Measurements from ENCODE around the gene WDR7. TPM values are rescaled to one million over a fixed set of nuclear protein-coding genes. Genes with fewer than 3 reads are reported as not detected.

The WDR7 gene
- polyA plus RNA-seq, 2 of the 4 experiments (the other 2 are of a cell fraction): 4.2 to 7.0 TPM

DNA sequence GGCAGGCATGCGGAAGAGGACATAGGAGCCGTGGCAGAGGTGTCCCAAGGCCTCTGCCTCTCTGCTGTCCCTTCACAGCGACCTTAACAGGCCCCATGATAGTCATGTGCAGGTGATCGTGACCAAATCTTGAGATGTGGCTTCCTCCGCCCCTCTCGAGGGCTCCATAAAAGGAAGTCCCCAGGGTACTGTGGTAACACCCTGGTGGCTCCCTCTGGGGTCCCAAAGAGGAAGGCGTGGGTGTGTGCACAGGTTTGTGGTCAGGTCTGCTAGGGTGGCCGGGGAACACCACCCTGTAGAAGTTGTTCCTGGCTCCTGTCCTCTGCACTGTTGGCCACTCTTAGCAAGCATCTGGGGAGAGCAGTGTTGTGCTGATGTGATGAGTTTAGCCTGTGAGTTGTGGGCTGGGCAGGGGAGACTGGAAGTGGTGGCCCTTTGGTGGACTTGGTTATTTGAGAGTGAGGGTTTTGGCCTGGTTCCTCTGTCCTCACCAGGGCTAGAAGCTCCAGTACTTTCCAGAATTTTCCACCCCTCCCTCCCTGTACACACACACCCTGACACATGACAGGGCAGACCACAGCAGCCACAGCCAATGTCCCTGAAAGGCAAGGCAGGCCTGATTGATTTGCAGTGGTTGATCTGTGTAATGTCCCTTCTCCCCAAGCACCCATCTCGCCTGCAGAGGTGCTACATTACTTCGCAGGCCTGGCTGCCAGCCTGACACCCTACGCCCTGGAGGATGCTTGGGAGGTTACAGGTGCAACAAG is 426.8 kb downstream of the WDR7 start:
- TF ChIP-seq, protein P1, sequence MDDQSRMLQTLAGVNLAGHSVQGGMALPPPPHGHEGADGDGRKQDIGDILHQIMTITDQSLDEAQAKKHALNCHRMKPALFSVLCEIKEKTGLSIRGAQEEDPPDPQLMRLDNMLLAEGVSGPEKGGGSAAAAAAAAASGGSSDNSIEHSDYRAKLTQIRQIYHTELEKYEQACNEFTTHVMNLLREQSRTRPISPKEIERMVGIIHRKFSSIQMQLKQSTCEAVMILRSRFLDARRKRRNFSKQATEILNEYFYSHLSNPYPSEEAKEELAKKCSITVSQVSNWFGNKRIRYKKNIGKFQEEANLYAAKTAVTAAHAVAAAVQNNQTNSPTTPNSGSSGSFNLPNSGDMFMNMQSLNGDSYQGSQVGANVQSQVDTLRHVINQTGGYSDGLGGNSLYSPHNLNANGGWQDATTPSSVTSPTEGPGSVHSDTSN (IDR thresholded peaks at IDR 0.05): no peak
- TF ChIP-seq, protein P2, sequence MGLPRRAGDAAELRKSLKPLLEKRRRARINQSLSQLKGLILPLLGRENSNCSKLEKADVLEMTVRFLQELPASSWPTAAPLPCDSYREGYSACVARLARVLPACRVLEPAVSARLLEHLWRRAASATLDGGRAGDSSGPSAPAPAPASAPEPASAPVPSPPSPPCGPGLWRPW (IDR thresholded peaks at IDR 0.05): no peak
- TF ChIP-seq GATA3 (IDR thresholded peaks at IDR 0.05; ENCODE audit: borderline replicate concordance): no peak
- TF ChIP-seq RCOR1 (IDR thresholded peaks at IDR 0.05; ENCODE audit: low read depth, low read length): no peak
- TF ChIP-seq RAD21 (conservative IDR thresholded peaks at IDR 0.05 in 1 of 2, IDR thresholded peaks at IDR 0.05 in 1 of 2): no peak
- no peak for TF ChIP-seq ZC3H11A (IDR thresholded peaks at IDR 0.05)
- TF ChIP-seq, protein P3, sequence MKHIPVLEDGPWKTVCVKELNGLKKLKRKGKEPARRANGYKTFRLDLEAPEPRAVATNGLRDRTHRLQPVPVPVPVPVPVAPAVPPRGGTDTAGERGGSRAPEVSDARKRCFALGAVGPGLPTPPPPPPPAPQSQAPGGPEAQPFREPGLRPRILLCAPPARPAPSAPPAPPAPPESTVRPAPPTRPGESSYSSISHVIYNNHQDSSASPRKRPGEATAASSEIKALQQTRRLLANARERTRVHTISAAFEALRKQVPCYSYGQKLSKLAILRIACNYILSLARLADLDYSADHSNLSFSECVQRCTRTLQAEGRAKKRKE (CRISPR knock-in tag; IDR thresholded peaks at IDR 0.05; ENCODE audit: low read depth): no peak
- TF ChIP-seq CHD2 (IDR thresholded peaks at IDR 0.05; ENCODE audit: low read length, partially characterized antibody): no peak
- no peak for TF ChIP-seq CBX8 (IDR thresholded peaks at IDR 0.05)
- TF ChIP-seq, protein P4, sequence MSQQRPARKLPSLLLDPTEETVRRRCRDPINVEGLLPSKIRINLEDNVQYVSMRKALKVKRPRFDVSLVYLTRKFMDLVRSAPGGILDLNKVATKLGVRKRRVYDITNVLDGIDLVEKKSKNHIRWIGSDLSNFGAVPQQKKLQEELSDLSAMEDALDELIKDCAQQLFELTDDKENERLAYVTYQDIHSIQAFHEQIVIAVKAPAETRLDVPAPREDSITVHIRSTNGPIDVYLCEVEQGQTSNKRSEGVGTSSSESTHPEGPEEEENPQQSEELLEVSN (IDR thresholded peaks at IDR 0.05; ENCODE audit: borderline replicate concordance, low read depth): no peak
- TF ChIP-seq SREBF2 (IDR thresholded peaks at IDR 0.05): no peak
- TF ChIP-seq ZSCAN20 (CRISPR knock-in tag; IDR thresholded peaks at IDR 0.05): no peak
- TF ChIP-seq POLR2AphosphoS2 (conservative IDR thresholded peaks at IDR 0.05; ENCODE audit: low read length): no peak
- TF ChIP-seq, protein P5, sequence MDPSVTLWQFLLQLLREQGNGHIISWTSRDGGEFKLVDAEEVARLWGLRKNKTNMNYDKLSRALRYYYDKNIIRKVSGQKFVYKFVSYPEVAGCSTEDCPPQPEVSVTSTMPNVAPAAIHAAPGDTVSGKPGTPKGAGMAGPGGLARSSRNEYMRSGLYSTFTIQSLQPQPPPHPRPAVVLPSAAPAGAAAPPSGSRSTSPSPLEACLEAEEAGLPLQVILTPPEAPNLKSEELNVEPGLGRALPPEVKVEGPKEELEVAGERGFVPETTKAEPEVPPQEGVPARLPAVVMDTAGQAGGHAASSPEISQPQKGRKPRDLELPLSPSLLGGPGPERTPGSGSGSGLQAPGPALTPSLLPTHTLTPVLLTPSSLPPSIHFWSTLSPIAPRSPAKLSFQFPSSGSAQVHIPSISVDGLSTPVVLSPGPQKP (IDR thresholded peaks at IDR 0.05; ENCODE audit: low read depth, low read length): no peak
- TF ChIP-seq POLR2A (IDR thresholded peaks at IDR 0.05; ENCODE audit: low read length): no peak
- TF ChIP-seq KDM5A (IDR thresholded peaks at IDR 0.05): no peak
- TF ChIP-seq HOXB5 (CRISPR knock-in tag; IDR thresholded peaks at IDR 0.05): no peak
- Histone ChIP-seq H3K27ac (no peak overlapping the region), H3K4me1 (no peaks in the 10 kb centered on the region), H3K4me3 (no peak overlapping the region), H3K9me3 (no peaks in the 10 kb centered on the region), H3K4me2 (no peak overlapping the region)
- CTCF ChIA-PET: no interaction called here
- ATAC-seq (no peak), FAIRE-seq (no peak), DNase-seq (ENCODE audit: low read depth in 1 of 2, low spot score in 1 of 2) (no peak)
- POLR2A ChIA-PET: no interaction called here
- WGBS (ENCODE audit: missing lambda C conversion rate): 64% methylated on average over 11 of the region's 11 CpGs

DNA sequence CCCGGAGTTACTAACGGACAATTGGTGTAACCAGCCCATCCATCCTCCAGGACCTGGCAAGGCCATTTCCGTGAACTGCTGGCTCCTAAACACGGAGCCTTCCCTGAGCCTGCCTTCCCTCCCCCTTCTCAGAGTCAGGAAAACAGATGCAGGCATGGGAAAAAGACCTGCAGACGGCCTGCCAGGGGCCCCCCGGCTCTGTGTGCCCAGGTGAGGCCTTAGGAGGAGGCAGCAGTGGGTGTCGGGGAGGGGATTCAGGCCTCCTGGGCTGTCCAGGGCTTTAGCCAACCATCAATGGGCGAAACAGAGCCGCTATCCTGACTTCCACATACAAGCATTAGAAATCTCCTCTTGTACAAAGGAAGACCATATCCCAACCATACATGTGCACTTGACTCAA is 427.5 kb downstream of the WDR7 start:
- FAIRE-seq: no peak
- no peak for DNase-seq (ENCODE audit: low read depth in 1 of 2, low spot score in 1 of 2)

More for the DNA sequence above, 427.5 kb downstream of the WDR7 start:
- no peak overlapping the region for H3K27ac ChIP-seq
- TF ChIP-seq, protein P5 (IDR thresholded peaks at IDR 0.05; ENCODE audit: low read depth, low read length): no peak
- TF ChIP-seq FOSB (CRISPR knock-in tag; IDR thresholded peaks at IDR 0.05) (no peak), CHD4 (IDR thresholded peaks at IDR 0.05; ENCODE audit: borderline replicate concordance) (no peak), CHD2 (IDR thresholded peaks at IDR 0.05; ENCODE audit: low read length, partially characterized antibody) (no peak), POLR2A (IDR thresholded peaks at IDR 0.05; ENCODE audit: low read length) (no peak)
- TF ChIP-seq, protein P6, sequence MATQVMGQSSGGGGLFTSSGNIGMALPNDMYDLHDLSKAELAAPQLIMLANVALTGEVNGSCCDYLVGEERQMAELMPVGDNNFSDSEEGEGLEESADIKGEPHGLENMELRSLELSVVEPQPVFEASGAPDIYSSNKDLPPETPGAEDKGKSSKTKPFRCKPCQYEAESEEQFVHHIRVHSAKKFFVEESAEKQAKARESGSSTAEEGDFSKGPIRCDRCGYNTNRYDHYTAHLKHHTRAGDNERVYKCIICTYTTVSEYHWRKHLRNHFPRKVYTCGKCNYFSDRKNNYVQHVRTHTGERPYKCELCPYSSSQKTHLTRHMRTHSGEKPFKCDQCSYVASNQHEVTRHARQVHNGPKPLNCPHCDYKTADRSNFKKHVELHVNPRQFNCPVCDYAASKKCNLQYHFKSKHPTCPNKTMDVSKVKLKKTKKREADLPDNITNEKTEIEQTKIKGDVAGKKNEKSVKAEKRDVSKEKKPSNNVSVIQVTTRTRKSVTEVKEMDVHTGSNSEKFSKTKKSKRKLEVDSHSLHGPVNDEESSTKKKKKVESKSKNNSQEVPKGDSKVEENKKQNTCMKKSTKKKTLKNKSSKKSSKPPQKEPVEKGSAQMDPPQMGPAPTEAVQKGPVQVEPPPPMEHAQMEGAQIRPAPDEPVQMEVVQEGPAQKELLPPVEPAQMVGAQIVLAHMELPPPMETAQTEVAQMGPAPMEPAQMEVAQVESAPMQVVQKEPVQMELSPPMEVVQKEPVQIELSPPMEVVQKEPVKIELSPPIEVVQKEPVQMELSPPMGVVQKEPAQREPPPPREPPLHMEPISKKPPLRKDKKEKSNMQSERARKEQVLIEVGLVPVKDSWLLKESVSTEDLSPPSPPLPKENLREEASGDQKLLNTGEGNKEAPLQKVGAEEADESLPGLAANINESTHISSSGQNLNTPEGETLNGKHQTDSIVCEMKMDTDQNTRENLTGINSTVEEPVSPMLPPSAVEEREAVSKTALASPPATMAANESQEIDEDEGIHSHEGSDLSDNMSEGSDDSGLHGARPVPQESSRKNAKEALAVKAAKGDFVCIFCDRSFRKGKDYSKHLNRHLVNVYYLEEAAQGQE (IDR thresholded peaks at IDR 0.05): no peak
- TF ChIP-seq, protein P2 (IDR thresholded peaks at IDR 0.05): no peak
- H3K4me3 ChIP-seq: no peak overlapping the region
- ATAC-seq: no peak
- no peak overlapping the region for H3K4me2 ChIP-seq
- ChIA-PET CTCF (no interaction called here), POLR2A (no interaction called here)
- no peaks in the 10 kb centered on the region for H3K9me3 ChIP-seq
- 45% methylated on average over 6 of the region's 9 CpGs for WGBS (ENCODE audit: missing lambda C conversion rate)
- no peaks in the 10 kb centered on the region for H3K4me1 ChIP-seq

All from A549 (cell line).